C1 segment of cervical spinal cord (tissue), 14 donors: ENCODE results near the gene RFX4.

Source experiments
- DNase-seq, 14 donors: peaks; one replicate each; lab custom pipeline; 2025; lab: John Stamatoyannopoulos, UW

Gene RFX4

GRCh38 chr12:106801830-106802533 lies 219.2 kb downstream of the RFX4 start:
- no peak for DNase-seq

GRCh38 chr12:106804668-106805067 lies 221.9 kb downstream of the RFX4 start:
- DNase-seq: no peak
